ENCODE measurements around the gene TP53I13. TPM values are rescaled to one million over a fixed set of nuclear protein-coding genes. Genes with fewer than 3 reads are reported as not detected.
A peak's percentile ranks its signal among the peaks of the same experiment; 100 is the strongest.

The TP53I13 gene
- total and polyA plus RNA-seq, 2 of the 13 experiments (the other 11 are each of a cell fraction or from before 2014, with no cell fraction given), result 16.9 to 25.7 TPM

- CTCF ChIA-PET (ENCODE audit: low intra/inter-chr PET ratio, low total read pairs), result interaction anchor here (2.3 kb wide), 1 partner anchor 34 kb away, joined by 13 read pairs; no protein-coding TSS in a partner anchor
- in situ Hi-C loops (cut with HindIII; ENCODE audit: extremely low pct_ligation_motif_present, low pct_unique_long_range_greater_than_20kb) (no loop called here), intact Hi-C loops (cut with micrococcal nuclease; ENCODE audit: unreplicated experiment) (no loop called here)
- no peaks in the 10 kb centered on the region for H3K36me3 ChIP-seq (replicated peaks in 1 of 2; ENCODE audit: control insufficient read depth in 1 of 2, insufficient read depth in 2 of 2, low read length in 2 of 2)
- no TSS peak for BruUV-seq (replicated peaks)
- no peaks in the 10 kb centered on the region for H4K20me1 ChIP-seq (ENCODE audit: insufficient read depth, low read length)
- ATAC-seq (no peak), DNase-seq (ENCODE audit: low spot score) (no peak), FAIRE-seq (no peak)
- no peak overlapping the region for H3K9ac ChIP-seq (ENCODE audit: insufficient read depth, low read depth, low read length)
- TF ChIP-seq BRF2 (CRISPR knock-in tag; IDR thresholded peaks at IDR 0.05) (no peak), ONECUT2 (CRISPR knock-in tag; IDR thresholded peaks at IDR 0.05) (no peak), RBM39 (IDR thresholded peaks at IDR 0.05; ENCODE audit: low read depth, low read length, poor library complexity, severe bottlenecking) (no peak), REPIN1 (CRISPR knock-in tag; IDR thresholded peaks at IDR 0.05; ENCODE audit: borderline replicate concordance, low read depth) (no peak), CAMTA2 (CRISPR knock-in tag; IDR thresholded peaks at IDR 0.05; ENCODE audit: borderline replicate concordance) (peak; percentile 32; the same call in 1 of the 2 replicates), ZNF281 (CRISPR knock-in tag; IDR thresholded peaks at IDR 0.05; ENCODE audit: borderline replicate concordance) (0 out of 2 replicates have a peak, but pooled peaks have one; percentile 16), SMARCE1 (IDR thresholded peaks at IDR 0.05; ENCODE audit: borderline replicate concordance) (no peak), ZNF430 (CRISPR knock-in tag; IDR thresholded peaks at IDR 0.05) (no peak), FOXO4 (CRISPR knock-in tag; conservative IDR thresholded peaks at IDR 0.05) (0 out of 2 replicates have a peak, but pooled peaks have one; percentile 16), ZNF451 (CRISPR knock-in tag; IDR thresholded peaks at IDR 0.05) (no peak), KAT8 (CRISPR knock-in tag; IDR thresholded peaks at IDR 0.05) (no peak)
- H3K79me2 ChIP-seq (ENCODE audit: insufficient read depth, low read length), result no peaks in the 10 kb centered on the region
- H3K4me2 ChIP-seq (ENCODE audit: low read depth, low read length), result peak overlapping the region; percentile 97
- 9% methylated on average over 13 of the region's 13 CpGs for WGBS (ENCODE audit: low lambda C conversion rate)
- H3K4me3 ChIP-seq (replicated peaks in 1 of 3; ENCODE audit: insufficient read depth in 1 of 3, low read depth in 2 of 3, low read length in 3 of 3), result peak overlapping the region; percentile 25 to 75 (median 43); a peak in 5 of 6 replicates
- POLR2A ChIA-PET, result interaction anchor here (0.7 to 1.1 kb wide), 4 partner anchors 22 to 46 kb away, joined by 3 to 4 read pairs (median 3); no protein-coding TSS in a partner anchor
- H3K9me3 ChIP-seq (ENCODE audit: low read length), result no peaks in the 10 kb centered on the region
- no peak overlapping the region for H2AFZ ChIP-seq (ENCODE audit: low read length)
- H3K27ac ChIP-seq (ENCODE audit: extremely low read length, insufficient read depth, low read length), result no peak overlapping the region
- peaks cover 1 to 49% of the 10 kb centered on the region in 2 experiments; a peak in 4 of 5 replicates for H3K27me3 ChIP-seq (ENCODE audit: control insufficient read depth in 1 of 2, insufficient read depth in 2 of 2, low read length in 2 of 2)
- peaks cover 51% of the 10 kb centered on the region for H3K4me1 ChIP-seq (ENCODE audit: insufficient read depth, low read length)
These were observed 45.4 kb downstream of the TP53I13 start for GRCh38 chr17:29613856-29614255.

All from HepG2 (cell line).